Measurements from ENCODE around the gene ZC3H10.

DNA sequence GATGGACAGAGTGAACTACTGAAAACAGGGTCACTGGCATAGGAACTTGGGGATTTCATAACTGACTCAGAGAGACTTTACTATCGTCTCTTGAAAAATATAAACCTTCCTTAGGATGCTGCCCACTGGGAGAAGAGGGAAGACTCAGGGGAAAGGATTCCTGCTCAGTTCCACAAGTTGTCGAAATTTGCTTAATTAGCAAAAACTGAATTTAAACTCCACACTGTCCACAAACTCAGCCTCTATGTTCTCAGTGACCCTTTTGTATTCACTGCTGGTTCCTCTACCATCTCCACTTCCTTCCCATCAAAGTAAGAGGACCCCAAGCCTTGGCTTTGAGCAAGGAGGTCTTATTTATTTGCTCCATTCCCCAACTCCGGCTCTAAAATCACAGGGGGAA is 27.2 kb downstream of the ZC3H10 start:
- TF ChIP-seq, protein P1, sequence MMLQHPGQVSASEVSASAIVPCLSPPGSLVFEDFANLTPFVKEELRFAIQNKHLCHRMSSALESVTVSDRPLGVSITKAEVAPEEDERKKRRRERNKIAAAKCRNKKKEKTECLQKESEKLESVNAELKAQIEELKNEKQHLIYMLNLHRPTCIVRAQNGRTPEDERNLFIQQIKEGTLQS (IDR thresholded peaks at IDR 0.05): no peak
- TF ChIP-seq POLR2A (IDR thresholded peaks at IDR 0.05; ENCODE audit: borderline replicate concordance, extremely low read depth, insufficient read depth, insufficient read length) (no peak), ZNF274 (IDR thresholded peaks at IDR 0.05; ENCODE audit: low read depth, low read length) (no peak), SRF (IDR thresholded peaks at IDR 0.05; ENCODE audit: low read depth) (no peak), POLR2AphosphoS5 (IDR thresholded peaks at IDR 0.05; ENCODE audit: low read depth, low read length) (no peak), RAD21 (IDR thresholded peaks at IDR 0.05; ENCODE audit: low read depth) (no peak)
- TF ChIP-seq, protein P2, sequence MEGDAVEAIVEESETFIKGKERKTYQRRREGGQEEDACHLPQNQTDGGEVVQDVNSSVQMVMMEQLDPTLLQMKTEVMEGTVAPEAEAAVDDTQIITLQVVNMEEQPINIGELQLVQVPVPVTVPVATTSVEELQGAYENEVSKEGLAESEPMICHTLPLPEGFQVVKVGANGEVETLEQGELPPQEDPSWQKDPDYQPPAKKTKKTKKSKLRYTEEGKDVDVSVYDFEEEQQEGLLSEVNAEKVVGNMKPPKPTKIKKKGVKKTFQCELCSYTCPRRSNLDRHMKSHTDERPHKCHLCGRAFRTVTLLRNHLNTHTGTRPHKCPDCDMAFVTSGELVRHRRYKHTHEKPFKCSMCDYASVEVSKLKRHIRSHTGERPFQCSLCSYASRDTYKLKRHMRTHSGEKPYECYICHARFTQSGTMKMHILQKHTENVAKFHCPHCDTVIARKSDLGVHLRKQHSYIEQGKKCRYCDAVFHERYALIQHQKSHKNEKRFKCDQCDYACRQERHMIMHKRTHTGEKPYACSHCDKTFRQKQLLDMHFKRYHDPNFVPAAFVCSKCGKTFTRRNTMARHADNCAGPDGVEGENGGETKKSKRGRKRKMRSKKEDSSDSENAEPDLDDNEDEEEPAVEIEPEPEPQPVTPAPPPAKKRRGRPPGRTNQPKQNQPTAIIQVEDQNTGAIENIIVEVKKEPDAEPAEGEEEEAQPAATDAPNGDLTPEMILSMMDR (IDR thresholded peaks at IDR 0.05 in 2 of 3, conservative IDR thresholded peaks at IDR 0.05 in 1 of 3; ENCODE audit: borderline replicate concordance in 1 of 3, insufficient read depth in 1 of 3, low read depth in 2 of 3, low read length in 2 of 3): no peak
- TF ChIP-seq, protein P3, sequence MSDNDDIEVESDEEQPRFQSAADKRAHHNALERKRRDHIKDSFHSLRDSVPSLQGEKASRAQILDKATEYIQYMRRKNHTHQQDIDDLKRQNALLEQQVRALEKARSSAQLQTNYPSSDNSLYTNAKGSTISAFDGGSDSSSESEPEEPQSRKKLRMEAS (IDR thresholded peaks at IDR 0.05): no peak
